ENCODE measurements around the gene AKAP9.

AKAP9 gene

GRCh38 chr7:92115821-92116220 lies 175.2 kb downstream of the AKAP9 start:
- Histone ChIP-seq H3K4me3 (ENCODE audit: low read depth, low read length) (no peak overlapping the region), H3K36me3 (peaks cover 73% of the 10 kb centered on the region), H3K27me3 (ENCODE audit: insufficient read depth, low read depth, severe bottlenecking) (no peaks in the 10 kb centered on the region), H3K27ac (no peak overlapping the region), H3K9me3 (ENCODE audit: severe bottlenecking) (no peaks in the 10 kb centered on the region)
- DNase-seq, result no peak
- no peak for TF ChIP-seq CTCF (IDR thresholded peaks at IDR 0.05; ENCODE audit: low read depth, low read length)

GRCh38 chr7:92116949-92117348 lies 176.3 kb downstream of the AKAP9 start:
- Histone ChIP-seq H3K36me3 (peaks cover 76% of the 10 kb centered on the region), H3K27me3 (ENCODE audit: insufficient read depth, low read depth, severe bottlenecking) (no peaks in the 10 kb centered on the region), H3K9me3 (ENCODE audit: severe bottlenecking) (no peaks in the 10 kb centered on the region), H3K27ac (no peak overlapping the region), H3K4me3 (ENCODE audit: low read depth, low read length) (no peak overlapping the region)
- DNase-seq, result no peak
- TF ChIP-seq CTCF (IDR thresholded peaks at IDR 0.05; ENCODE audit: low read depth, low read length), result no peak

GRCh38 chr7:92119213-92119759 lies 178.6 kb downstream of the AKAP9 start:
- H3K4me3 ChIP-seq (ENCODE audit: low read depth, low read length), result no peak overlapping the region
- H3K9me3 ChIP-seq (ENCODE audit: severe bottlenecking), result peaks cover 6% of the 10 kb centered on the region
- H3K27ac ChIP-seq, result no peak overlapping the region
- H3K27me3 ChIP-seq (ENCODE audit: insufficient read depth, low read depth, severe bottlenecking), result no peaks in the 10 kb centered on the region
- DNase-seq, result no peak
- no peak for TF ChIP-seq CTCF (IDR thresholded peaks at IDR 0.05; ENCODE audit: low read depth, low read length)
- peaks cover 90% of the 10 kb centered on the region for H3K36me3 ChIP-seq

- Histone ChIP-seq H3K27ac (no peak overlapping the region), H3K9me3 (ENCODE audit: severe bottlenecking) (peaks cover 6% of the 10 kb centered on the region), H3K4me3 (ENCODE audit: low read depth, low read length) (no peak overlapping the region), H3K36me3 (peaks cover 88% of the 10 kb centered on the region), H3K27me3 (ENCODE audit: insufficient read depth, low read depth, severe bottlenecking) (no peaks in the 10 kb centered on the region)
- DNase-seq, result no peak
- TF ChIP-seq CTCF (IDR thresholded peaks at IDR 0.05; ENCODE audit: low read depth, low read length), result no peak
Observed at GRCh38 chr7:92121681-92122080, 181.0 kb downstream of the AKAP9 start.

DNA sequence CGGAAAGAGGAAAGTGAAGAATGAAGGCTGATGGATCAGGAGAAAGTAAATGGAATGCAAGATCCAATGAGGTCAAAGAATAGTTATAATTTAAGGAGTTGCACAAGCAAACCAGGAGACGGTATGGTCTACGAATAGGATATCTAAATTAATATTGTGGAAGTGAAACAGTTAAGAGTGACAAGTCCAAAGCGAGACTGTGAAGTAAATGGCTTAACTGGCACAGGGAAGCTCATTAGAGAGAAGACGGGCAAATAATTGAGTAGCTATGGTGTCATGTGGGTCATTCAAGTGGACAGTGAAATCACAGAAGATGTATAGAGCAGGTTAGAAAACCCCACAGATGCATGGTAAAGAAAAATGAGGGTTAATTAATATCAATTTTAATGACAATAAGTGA lies 190.4 kb downstream of the AKAP9 start:
- no peak overlapping the region for H3K27ac ChIP-seq
- DNase-seq, result no peak
- no peaks in the 10 kb centered on the region for H3K27me3 ChIP-seq (ENCODE audit: insufficient read depth, low read depth, severe bottlenecking)
- H3K9me3 ChIP-seq (ENCODE audit: severe bottlenecking), result no peaks in the 10 kb centered on the region
- no peak overlapping the region for H3K4me3 ChIP-seq (ENCODE audit: low read depth, low read length)
- TF ChIP-seq CTCF (IDR thresholded peaks at IDR 0.05; ENCODE audit: low read depth, low read length), result no peak
- peaks cover 54% of the 10 kb centered on the region for H3K36me3 ChIP-seq

DNA sequence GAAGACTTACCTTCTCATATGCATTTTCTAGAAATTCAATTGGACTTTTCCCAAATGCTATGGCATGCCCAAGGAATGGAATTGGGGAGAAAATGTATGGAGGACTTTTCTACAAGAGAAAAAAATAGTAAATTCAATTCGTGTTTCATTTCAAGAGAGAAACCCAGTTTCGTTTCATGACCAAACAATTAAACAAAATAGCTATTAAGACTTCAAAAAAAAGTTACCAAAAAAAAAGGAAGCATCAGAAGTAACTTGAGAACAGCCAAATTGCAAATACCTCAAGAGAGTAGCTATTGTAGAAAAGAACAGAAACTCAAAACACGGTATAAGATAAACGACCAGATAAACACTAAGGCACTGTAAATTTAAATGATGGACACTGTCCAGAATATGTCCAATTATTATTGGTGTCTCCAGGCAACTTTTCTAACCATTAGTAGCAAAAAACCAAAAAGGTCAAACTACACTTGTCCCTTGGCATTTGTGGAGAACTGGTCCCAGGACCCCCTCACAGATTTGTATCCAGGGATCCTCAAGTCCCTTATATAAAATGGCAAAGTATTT lies 191.2 kb downstream of the AKAP9 start:
- Histone ChIP-seq H3K27me3 (ENCODE audit: insufficient read depth, low read depth, severe bottlenecking) (no peaks in the 10 kb centered on the region), H3K9me3 (ENCODE audit: severe bottlenecking) (no peaks in the 10 kb centered on the region), H3K4me3 (ENCODE audit: low read depth, low read length) (no peak overlapping the region), H3K36me3 (peaks cover 46% of the 10 kb centered on the region), H3K27ac (no peak overlapping the region)
- no peak for TF ChIP-seq CTCF (IDR thresholded peaks at IDR 0.05; ENCODE audit: low read depth, low read length)
- DNase-seq, result no peak

Measured in WERI-Rb-1 (cell line).